SK-N-SH treated with all-trans-retinoic acid at 6 μM for 48 hours (cell line): ENCODE measurements around the gene PLBD2.

ENCODE experiments used
- ATAC-seq: fragments of 200-7000 bp; cut with Tn5 transposase; 3 replicates; pipeline ENCODE4 v1.9.1; 2020; ENCODE audit warnings: mild to moderate bottlenecking, moderate library complexity
- ARNTL ChIP-seq: fragments of 450-650 bp; formaldehyde crosslinking; IDR thresholded peaks from 2 replicates; pipeline ENCODE4 v1.5.0; 2020; ENCODE audit warnings: low read depth, mild to moderate bottlenecking, moderate library complexity, borderline replicate concordance
- BACH2 ChIP-seq: fragments of 250-450 bp; sonication (Bioruptor Pico); IDR thresholded peaks from 2 replicates; pipeline ENCODE4 v1.9.0; 2021; ENCODE audit warnings: mild to moderate bottlenecking, borderline replicate concordance
- CREB5 ChIP-seq: fragments of 250-450 bp; sonication (Bioruptor Pico); IDR thresholded peaks from 2 replicates; pipeline ENCODE4 v1.5.1; 2020; ENCODE audit warnings: low read depth, mild to moderate bottlenecking, moderate library complexity
- CSRNP3 ChIP-seq: fragments of 250-450 bp; sonication (Bioruptor Pico); IDR thresholded peaks from 2 replicates; pipeline ENCODE4 v1.5.1; 2021; ENCODE audit warnings: mild to moderate bottlenecking, moderate library complexity
- ESRRG ChIP-seq: fragments of 250-450 bp; sonication (Bioruptor Pico); IDR thresholded peaks from 2 replicates; pipeline ENCODE4 v1.6.1; 2021; ENCODE audit warnings: mild to moderate bottlenecking
- ISL1 ChIP-seq: fragments of 250-450 bp; sonication (Bioruptor Pico); IDR thresholded peaks from 2 replicates; pipeline ENCODE4 v2.1.2; 2022; ENCODE audit warnings: mild to moderate bottlenecking, moderate library complexity
- OSR1 ChIP-seq: fragments of 250-450 bp; sonication (Bioruptor Pico); IDR thresholded peaks from 2 replicates; pipeline ENCODE4 v1.8.0; 2022; ENCODE audit warnings: moderate library complexity, mild to moderate bottlenecking, inconsistent platforms
- PATZ1 ChIP-seq: fragments of 250-450 bp; sonication (Bioruptor Pico); IDR thresholded peaks from 2 replicates; pipeline ENCODE4 v1.8.0; 2020; ENCODE audit warnings: mild to moderate bottlenecking, moderate library complexity, borderline replicate concordance
- POU6F1 ChIP-seq: fragments of 250-450 bp; sonication (Bioruptor Pico); IDR thresholded peaks from 2 replicates; pipeline ENCODE4 v1.8.0; 2021; ENCODE audit warnings: low read depth, mild to moderate bottlenecking, moderate library complexity, borderline replicate concordance
- PPARA ChIP-seq: fragments of 250-450 bp; sonication (Bioruptor Pico); IDR thresholded peaks from 2 replicates; pipeline ENCODE4 v1.5.0; 2020; ENCODE audit warnings: mild to moderate bottlenecking, borderline replicate concordance
- SNAI2 ChIP-seq: fragments of 250-450 bp; sonication (Bioruptor Pico); IDR thresholded peaks from 2 replicates; pipeline ENCODE4 v1.5.0; 2020; ENCODE audit warnings: mild to moderate bottlenecking, moderate library complexity
- TCF4 ChIP-seq: fragments of 250-450 bp; sonication (Bioruptor Pico); IDR thresholded peaks from 2 replicates; pipeline ENCODE4 v1.8.0; 2021; ENCODE audit warnings: mild to moderate bottlenecking, moderate library complexity, borderline replicate concordance
- TOX ChIP-seq: fragments of 250-450 bp; sonication (Bioruptor Pico); IDR thresholded peaks from 2 replicates; pipeline ENCODE4 v1.8.0; 2021; ENCODE audit warnings: mild to moderate bottlenecking, moderate library complexity, borderline replicate concordance
- TSHZ2 ChIP-seq: fragments of 250-450 bp; sonication (Bioruptor Pico); IDR thresholded peaks from 2 replicates; pipeline ENCODE4 v1.5.0; 2020; ENCODE audit warnings: mild to moderate bottlenecking, moderate library complexity
- ZFP3 ChIP-seq: fragments of 250-450 bp; sonication (Bioruptor Pico); IDR thresholded peaks from 2 replicates; pipeline ENCODE4 v1.5.0; 2020; ENCODE audit warnings: mild to moderate bottlenecking, moderate library complexity
- ZFP30 ChIP-seq: fragments of 450-650 bp; formaldehyde crosslinking; IDR thresholded peaks from 2 replicates; pipeline ENCODE4 v1.5.0; 2022; ENCODE audit warnings: mild to moderate bottlenecking, moderate library complexity
- ZNF565 ChIP-seq: fragments of 450-650 bp; formaldehyde crosslinking; conservative IDR thresholded peaks from 2 replicates; pipeline ENCODE4 v1.5.0; 2020; ENCODE audit warnings: low read depth, mild to moderate bottlenecking, moderate library complexity
- ZNF70 ChIP-seq: fragments of 450-650 bp; formaldehyde crosslinking; IDR thresholded peaks from 2 replicates; pipeline ENCODE4 v1.5.0; 2020; ENCODE audit warnings: mild to moderate bottlenecking, moderate library complexity
- ZNF8 ChIP-seq: fragments of 450-650 bp; formaldehyde crosslinking; IDR thresholded peaks from 2 replicates; pipeline ENCODE4 v1.5.0; 2020; ENCODE audit warnings: mild to moderate bottlenecking, moderate library complexity

Gene PLBD2

GRCh38 chr12:113341535-113341934 lies 16.9 kb upstream of the PLBD2 start:
- TF ChIP-seq BACH2 (CRISPR knock-in tag) (no peak), PPARA (CRISPR knock-in tag) (no peak), POU6F1 (CRISPR knock-in tag) (no peak), CSRNP3 (CRISPR knock-in tag) (no peak), ZFP30 (CRISPR knock-in tag) (no peak), ISL1 (CRISPR knock-in tag) (no peak), SNAI2 (no peak), ARNTL (no peak), TOX (no peak), CREB5 (no peak), PATZ1 (CRISPR knock-in tag) (no peak), TSHZ2 (CRISPR knock-in tag) (no peak), TCF4 (CRISPR knock-in tag) (no peak), ZNF70 (CRISPR knock-in tag) (no peak), ZNF8 (CRISPR knock-in tag) (no peak), OSR1 (CRISPR knock-in tag) (no peak), ESRRG (no peak)
- ATAC-seq, result no peak

- TF ChIP-seq CREB5, result no peak
- TF ChIP-seq ZFP3 (CRISPR knock-in tag), result no peak
- TF ChIP-seq SNAI2, result no peak
- TF ChIP-seq OSR1 (CRISPR knock-in tag), result no peak
- no peak for TF ChIP-seq ZFP30 (CRISPR knock-in tag)
- TF ChIP-seq CSRNP3 (CRISPR knock-in tag), result no peak
- TF ChIP-seq ZNF565, result no peak
- TF ChIP-seq BACH2 (CRISPR knock-in tag), result no peak
- TF ChIP-seq ESRRG, result no peak
- no peak for TF ChIP-seq PATZ1 (CRISPR knock-in tag)
- no peak for ATAC-seq
Measured at GRCh38 chr12:113345318-113345717, 13.1 kb upstream of the PLBD2 start.
